Mammary epithelial cell (primary cell): ENCODE results near the gene PRR20E.

Experiments used
- CTCF ChIP-seq, 2 donors: IDR thresholded peaks in 1 of 2; conservative IDR thresholded peaks in 1 of 2; 2 replicates each; pipeline ENCODE4 v1.5.1; 2011 to 2012; ENCODE audit warnings: inconsistent platforms in 2 of 2, low read length in 2 of 2, mild to moderate bottlenecking in 2 of 2, control low read depth in 1 of 2, low read depth in 1 of 2; ENCODE audit not compliant: insufficient read depth in 1 of 2; ENCODE audit errors: extremely low read depth in 1 of 2
- EZH2 ChIP-seq: IDR thresholded peaks from 2 replicates; pipeline ENCODE4 v1.6.1; 2012; ENCODE audit warnings: low read length, inconsistent platforms, borderline replicate concordance

- no peak for TF ChIP-seq CTCF (conservative IDR thresholded peaks at IDR 0.05 in 1 of 2, IDR thresholded peaks at IDR 0.05 in 1 of 2; ENCODE audit: extremely low read depth in 1 of 2, insufficient read depth in 1 of 2, low read depth in 1 of 2, low read length in 2 of 2)
- no peak for TF ChIP-seq EZH2
Observed at GRCh38 chr13:57136093-57136492, 30.9 kb upstream of the PRR20E start.
